Body of pancreas (tissue), 4 donors: ENCODE data around the gene ATXN3L.

Experiments
- CTCF ChIP-seq, 7 experiments: fragments of 450-650 bp in 4 of 7; fragments of 200-600 bp in 3 of 7; sonication (generic) in 3 of 7; IDR thresholded peaks; one replicate each; pipeline ENCODE4 v1.5.1; 2016 to 2019; ENCODE audit warnings: antibody characterized with exemption in 7 of 7
- POLR2A ChIP-seq, 3 donors: fragments of 450-650 bp; IDR thresholded peaks; one replicate each; pipeline ENCODE4 v1.6.1; 2016; ENCODE audit warnings: antibody characterized with exemption in 3 of 3, mild to moderate bottlenecking in 2 of 3

DNA sequence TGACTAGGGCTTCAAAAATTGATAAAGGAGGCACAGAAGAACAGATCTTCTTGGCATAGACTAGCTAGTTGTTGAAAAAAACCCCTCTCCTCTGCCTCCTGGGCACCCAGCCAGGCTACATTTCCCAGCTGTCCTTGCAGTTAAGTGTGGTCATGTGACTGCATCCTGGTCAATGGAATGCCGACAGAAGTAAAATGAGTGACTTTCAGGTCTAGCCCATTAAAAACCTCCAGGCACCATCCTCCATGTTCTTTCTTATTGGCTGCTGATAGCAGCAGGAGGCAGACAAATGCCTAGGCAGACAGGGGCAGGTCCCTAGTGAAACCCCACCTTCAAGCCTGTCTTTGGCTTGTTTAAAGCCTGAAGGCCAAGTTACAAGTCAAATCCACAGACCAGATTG, 35.3 kb downstream of the ATXN3L start:
- no peak for TF ChIP-seq POLR2A (IDR thresholded peaks at IDR 0.05)
- TF ChIP-seq CTCF (IDR thresholded peaks at IDR 0.05): no peak
